Activated T-cell treated with anti-CD3 and anti-CD28 coated beads for 48 hours (primary cell): ENCODE results near the gene ZBTB3.
"Not testable (repeated sequence)": the region's sequence is repeated elsewhere in the genome, so short reads cannot be mapped to it uniquely, and the experiment has no call there.

Experiments
- DNase-seq: peaks from one replicate; pipeline ENCODE4 v3.0.0-alpha.2; 2020; ENCODE audit warnings: low read depth

Gene ZBTB3

GRCh38 chr11:62753736-62754603, at the start of gene ZBTB3:
Gene ZBTB3, minus strand, starts transcription at chr11:62754160. Its CDS starts 496 bp downstream, at chr11:62753664.
- peak; percentile 90 for DNase-seq

DNA sequence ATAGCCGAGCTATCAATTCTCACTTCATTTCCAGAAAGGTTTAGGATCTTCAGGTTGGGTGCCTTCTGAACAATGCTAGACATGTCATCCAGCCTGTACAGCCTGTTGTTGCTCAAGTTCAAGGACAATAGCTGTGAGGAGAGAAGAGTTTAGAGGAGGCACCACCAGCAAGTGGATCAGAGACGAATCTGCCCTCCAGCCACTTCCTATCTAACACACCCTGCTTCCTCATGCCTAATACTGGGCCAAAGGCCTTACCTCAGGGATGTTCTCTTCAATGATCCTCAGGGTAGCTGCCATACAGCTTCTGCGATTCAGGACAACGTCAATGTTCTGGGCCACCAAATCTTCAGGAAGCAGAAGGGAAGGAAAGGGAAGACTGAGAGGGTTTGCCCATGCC, 47.1 kb upstream of the ZBTB3 start:
- no peak for DNase-seq

DNA sequence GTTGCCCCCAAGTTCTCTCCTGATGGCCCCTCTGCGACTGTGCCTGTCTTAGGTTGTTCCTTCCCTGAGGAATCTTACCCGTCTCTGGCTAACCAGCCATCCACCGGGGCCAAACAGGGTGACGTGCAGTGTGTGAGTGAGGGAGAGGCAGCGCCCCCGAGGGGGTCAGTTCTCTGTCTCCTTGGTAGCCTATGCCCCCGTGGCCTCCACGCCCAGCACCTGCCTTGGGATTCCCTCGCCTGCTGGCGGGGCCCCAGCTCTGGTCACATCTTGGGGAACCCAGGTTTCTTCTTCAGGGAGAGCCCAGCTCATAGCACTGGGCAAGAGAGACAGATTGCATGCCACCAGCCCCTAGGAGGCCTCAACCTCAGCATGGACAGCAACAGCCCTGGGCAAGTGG, 45.5 kb upstream of the ZBTB3 start:
- DNase-seq = no peak

- DNase-seq = no peak
Measured at GRCh38 chr11:62796281-62796680, 42.3 kb upstream of the ZBTB3 start.

GRCh38 chr11:62794201-62794775, 40.3 kb upstream of the ZBTB3 start:
- DNase-seq = no peak

- DNase-seq = no peak
Measured at GRCh38 chr11:62792202-62792575, 38.2 kb upstream of the ZBTB3 start.

- peak; percentile 90 for DNase-seq
Measured at GRCh38 chr11:62791501-62792201, 37.7 kb upstream of the ZBTB3 start, which contains the start of gene TMEM223. Gene TMEM223, minus strand, starts transcription at chr11:62792006. Its CDS starts 12 bp downstream, at chr11:62791994.

DNA sequence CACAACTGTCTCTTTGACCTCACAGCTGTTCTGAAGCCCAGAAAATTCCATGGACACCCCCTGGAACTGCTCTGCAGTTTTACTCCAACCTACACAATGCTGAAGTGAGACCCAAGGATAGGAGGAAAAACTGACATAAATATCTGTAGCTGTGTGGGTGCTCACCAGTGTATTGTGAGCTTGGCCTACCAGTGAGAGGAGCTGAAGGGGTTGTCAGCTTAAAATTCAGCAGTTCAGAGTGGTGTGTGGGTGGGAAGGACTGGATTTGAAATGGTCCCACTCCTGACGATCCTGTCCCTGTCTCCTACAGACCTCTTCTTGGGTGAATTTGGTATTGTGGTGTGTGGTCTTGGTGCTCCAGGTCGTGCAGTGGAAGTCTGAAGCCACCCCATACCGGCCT, 35.6 kb upstream of the ZBTB3 start:
- no peak for DNase-seq

- no peak for DNase-seq
Measured at GRCh38 chr11:62788991-62789390, 35.0 kb upstream of the ZBTB3 start.

DNA sequence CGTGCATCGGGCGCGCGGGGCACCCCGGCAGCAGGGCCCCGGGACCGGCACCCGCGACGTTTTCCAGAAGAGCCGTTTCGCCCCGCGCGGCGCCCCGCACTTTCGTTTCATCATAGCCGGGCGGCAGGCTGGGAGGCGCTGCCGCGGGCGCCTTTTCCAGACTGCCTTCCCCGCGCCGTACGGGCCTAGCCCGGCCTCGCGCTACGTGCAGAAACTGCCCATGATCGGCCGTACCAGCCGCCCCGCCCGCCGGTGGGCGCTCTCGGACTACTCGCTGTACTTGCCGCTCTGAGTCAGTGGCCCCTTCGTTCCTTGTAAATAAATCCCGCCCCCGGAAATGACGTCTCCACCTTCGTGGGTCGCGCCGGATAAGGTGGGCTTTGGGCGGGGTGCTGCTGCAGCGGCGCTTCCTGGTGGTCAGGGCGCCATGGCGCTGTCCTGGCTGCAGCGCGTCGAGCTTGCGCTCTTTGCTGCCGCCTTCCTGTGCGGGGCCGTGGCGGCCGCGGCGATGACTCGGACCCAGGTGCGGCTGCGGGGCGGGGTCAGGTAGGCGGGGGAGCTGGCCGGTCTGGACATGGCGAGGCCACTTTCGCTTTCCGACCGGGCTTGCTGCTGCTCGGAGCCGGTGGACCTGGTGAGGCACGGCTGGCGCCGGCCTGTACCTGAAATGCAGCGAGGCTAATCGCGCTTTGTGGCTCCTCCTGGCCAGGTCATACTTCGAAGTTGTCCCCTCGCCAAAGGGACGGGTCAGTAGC, 33.2 kb upstream of the ZBTB3 start, which contains the start of gene TMEM179B:
TMEM179B (plus strand) TSS at position 398 of the 755 bp plus-strand sequence; CDS start at position 428, 30 bp downstream.
- peak; percentile 96 for DNase-seq

DNA sequence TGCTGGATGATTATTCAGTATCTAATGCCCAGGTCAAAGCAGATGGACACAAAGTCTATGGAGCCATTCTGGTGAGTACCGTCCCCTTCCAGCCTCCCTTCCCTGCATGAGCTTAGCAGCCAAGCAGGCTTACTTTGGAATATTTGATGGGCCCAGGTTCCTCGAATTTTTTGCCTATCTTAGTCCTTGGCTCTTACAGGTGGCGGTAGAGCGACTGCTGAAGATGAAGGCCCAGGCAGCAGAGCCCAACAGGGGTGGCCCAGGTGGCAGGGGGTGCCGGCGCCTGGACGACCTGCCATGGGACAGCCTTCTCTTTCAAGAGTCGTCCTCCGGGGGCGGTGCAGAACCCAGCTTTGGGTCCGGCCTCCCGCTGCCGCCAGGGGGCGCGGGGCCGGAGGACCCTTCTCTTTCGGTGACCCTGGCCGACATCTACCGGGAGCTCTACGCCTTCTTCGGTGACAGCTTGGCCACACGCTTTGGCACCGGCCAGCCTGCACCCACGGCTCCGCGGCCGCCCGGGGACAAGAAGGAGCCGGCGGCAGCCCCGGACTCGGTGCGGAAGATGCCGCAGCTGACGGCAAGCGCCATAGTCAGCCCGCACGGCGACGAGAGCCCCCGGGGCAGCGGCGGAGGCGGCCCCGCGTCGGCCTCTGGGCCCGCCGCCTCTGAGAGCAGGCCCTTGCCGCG, 32.5 kb upstream of the ZBTB3 start:
- DNase-seq = peak; percentile 85

DNA sequence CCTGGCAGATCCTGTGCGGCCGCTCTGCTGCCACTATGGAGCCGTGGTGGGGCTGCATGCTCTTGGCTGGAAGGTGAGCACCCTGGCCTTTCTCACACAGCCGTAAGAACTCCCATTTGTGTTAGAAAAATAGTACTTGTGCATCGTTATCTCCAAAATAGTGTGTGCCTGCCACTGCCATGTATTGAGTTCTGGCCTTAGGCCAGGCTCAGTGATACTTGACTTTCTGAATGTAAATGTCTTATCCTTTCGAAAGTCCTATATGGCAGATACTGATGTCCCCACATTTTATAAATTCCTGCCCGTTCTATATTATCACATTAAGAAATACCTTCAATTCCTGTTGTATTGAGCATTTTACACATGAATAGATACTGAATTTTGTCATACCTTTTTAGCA, 28.8 kb upstream of the ZBTB3 start:
- no peak for DNase-seq

DNA sequence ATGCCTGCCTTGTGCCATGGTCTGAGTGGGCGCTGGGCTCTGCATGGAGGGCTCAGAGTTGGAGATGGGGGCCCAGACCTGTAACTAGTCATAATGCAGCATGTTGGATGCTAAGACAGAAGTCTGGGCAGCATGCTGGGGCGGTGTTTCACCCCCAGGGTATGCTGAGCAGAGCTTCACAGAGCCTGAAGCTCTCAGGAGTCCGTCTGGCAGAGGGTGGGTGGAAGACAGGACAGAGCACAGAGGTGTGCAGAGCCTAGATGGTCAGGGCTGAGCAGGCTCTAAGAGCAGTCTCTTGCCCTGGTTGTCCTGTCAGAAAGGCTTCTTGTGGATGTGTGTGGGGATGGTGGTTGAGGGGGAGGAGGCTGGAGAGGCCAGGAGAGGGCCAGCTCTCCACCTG, 24.5 kb upstream of the ZBTB3 start:
- no peak for DNase-seq

DNA sequence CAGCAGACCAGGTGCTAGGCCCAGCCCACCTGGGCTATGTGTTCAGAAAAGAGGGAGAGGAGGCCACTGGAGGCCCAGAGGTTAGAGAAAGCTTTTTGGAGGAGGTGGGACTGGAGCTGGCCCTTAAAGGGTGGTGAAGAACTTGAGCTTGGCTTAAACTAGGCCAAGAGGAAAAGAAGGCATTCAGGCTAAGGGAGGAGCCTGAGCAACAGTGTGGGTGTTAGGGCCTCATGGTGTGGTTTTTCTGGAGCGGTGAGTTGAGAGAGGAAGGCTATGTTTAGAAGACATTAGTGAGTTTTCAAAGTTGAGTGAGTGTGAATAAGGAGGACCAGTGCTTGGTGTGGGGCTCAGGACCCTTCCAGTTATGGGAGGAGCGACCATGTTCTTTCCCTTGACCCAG, 23.4 kb upstream of the ZBTB3 start:
- no peak for DNase-seq

- no peak for DNase-seq
Measured at GRCh38 chr11:62775646-62776045, 21.7 kb upstream of the ZBTB3 start.

DNA sequence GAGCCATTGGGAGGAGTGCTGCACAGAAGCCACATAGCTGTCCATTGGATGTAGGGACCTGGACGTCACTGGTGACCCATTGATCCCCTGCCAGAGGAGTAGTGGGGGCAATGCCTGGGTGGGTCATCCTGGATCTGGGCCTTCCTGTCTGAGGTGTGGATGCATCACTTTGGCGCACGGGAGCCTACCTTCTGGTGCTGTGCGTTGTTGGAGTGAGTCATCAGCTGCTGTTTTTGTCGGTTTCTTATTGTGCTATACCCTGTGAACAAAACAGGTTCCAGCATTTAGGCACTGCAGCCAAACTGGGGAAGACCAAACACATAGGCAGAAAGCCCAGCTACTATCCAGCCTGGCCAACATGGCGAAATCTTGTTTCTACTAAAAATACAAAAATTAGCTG, 20.4 kb upstream of the ZBTB3 start:
- DNase-seq = no peak

DNA sequence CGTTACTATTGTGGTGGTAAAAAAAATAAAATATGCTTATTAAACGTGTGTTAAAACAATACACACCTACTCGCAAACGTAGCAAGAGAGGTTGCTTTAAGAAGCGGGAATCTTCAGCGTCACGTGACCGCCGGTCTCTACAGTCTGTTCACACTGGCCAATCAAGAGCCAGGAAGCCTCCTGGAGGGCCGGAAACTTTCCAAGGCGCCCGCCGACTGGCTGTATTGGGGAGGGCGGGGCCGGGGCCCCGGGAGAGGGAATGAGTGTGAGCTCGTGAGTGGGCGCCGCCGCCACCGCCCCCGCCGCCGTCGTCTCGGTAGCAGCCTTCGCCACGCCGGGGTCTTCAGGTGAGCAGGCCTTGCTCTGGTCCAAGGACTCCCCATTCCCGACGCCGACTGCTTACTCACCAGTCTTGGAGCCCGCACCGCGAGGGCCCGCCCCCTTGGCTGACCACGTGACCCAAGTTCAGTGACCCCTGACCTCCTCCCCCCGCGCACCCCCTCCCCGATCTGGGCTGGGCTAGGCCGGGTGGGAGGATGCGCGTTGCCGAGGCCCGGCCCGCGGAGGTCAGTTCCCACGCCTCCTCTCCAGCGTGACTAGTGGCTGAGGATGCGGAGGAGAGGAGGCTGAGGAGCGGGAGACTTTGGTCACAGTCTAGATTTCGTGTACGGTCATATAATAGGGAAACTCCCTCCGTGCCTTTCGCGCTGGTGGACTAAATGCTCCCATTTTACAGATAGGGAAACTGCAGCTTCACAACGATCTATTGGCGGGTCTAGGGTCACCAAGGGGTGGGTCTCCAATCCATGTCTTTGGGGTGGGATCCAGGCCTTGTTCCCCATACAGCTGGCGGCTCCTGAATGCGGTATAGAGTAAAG, 17.4 kb upstream of the ZBTB3 start, which contains the start of gene TAF6L:
TAF6L (plus strand) TSS at position 253 of the 878 bp plus-strand sequence. CDS start 4,388 bp downstream, outside the sequence.
- peak; percentile 96 for DNase-seq

DNA sequence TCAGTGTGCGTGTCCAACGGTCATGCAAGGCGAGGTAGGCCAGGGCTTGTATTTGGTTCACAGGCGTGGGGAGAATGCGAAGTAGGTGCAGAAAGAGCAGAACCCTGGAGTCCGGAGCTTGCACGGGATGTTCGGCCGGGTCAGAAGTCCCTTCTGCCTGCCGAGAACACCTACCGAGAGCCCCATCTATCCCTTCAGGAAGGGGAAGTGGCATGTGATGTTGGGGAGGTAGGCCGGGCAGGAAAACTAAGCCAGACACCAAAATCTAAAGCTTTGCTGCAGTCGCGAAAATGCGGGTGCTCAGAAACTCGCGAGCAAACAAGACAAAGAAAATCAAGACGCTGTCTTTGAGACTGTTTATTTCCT, 16.8 kb upstream of the ZBTB3 start:
- DNase-seq = no peak

GRCh38 chr11:62760867-62761227, 6.9 kb upstream of the ZBTB3 start:
- not testable (repeated sequence) for DNase-seq
